ENCODE data around the gene BUB1B. TPM values are rescaled to one million over a fixed set of nuclear protein-coding genes. Genes with fewer than 3 reads are reported as not detected.
A peak's percentile ranks its signal among the peaks of the same experiment; 100 is the strongest.

The BUB1B gene
- total RNA-seq, 1 donor from 2014 or later, result 0.79 TPM

- FAIRE-seq, result peak; percentile 83
- H3K27me3 ChIP-seq (ENCODE audit: control insufficient read depth, insufficient read depth, low read length), result no peaks in the 10 kb centered on the region
- H3K4me3 ChIP-seq (ENCODE audit: low read depth, low read length), result no peak overlapping the region
- H3K36me3 ChIP-seq (ENCODE audit: control insufficient read depth, insufficient read depth, low read length), result peaks cover 23% of the 10 kb centered on the region
- no peak for TF ChIP-seq CTCF (IDR thresholded peaks at IDR 0.05; ENCODE audit: insufficient read depth, low read length, severe bottlenecking)
- no peak for DNase-seq (ENCODE audit: low read depth)
Measured at GRCh38 chr15:40256638-40257235, 95.9 kb downstream of the BUB1B start.

GRCh38 chr15:40257656-40258450 lies 97.0 kb downstream of the BUB1B start:
- no peak for TF ChIP-seq CTCF (IDR thresholded peaks at IDR 0.05; ENCODE audit: insufficient read depth, low read length, severe bottlenecking)
- FAIRE-seq (no peak), DNase-seq (ENCODE audit: low read depth) (no peak)
- Histone ChIP-seq H3K36me3 (ENCODE audit: control insufficient read depth, insufficient read depth, low read length) (peaks cover 27% of the 10 kb centered on the region), H3K27me3 (ENCODE audit: control insufficient read depth, insufficient read depth, low read length) (no peaks in the 10 kb centered on the region), H3K4me3 (ENCODE audit: low read depth, low read length) (no peak overlapping the region)

- no peak for DNase-seq (ENCODE audit: low read depth)
- Histone ChIP-seq H3K27me3 (ENCODE audit: control insufficient read depth, insufficient read depth, low read length) (no peaks in the 10 kb centered on the region), H3K4me3 (ENCODE audit: low read depth, low read length) (no peak overlapping the region), H3K36me3 (ENCODE audit: control insufficient read depth, insufficient read depth, low read length) (peaks cover 23% of the 10 kb centered on the region)
- no peak for FAIRE-seq
- no peak for TF ChIP-seq CTCF (IDR thresholded peaks at IDR 0.05; ENCODE audit: insufficient read depth, low read length, severe bottlenecking)
Measured at GRCh38 chr15:40258544-40258943, 97.7 kb downstream of the BUB1B start.

GRCh38 chr15:40259021-40259420 lies 98.2 kb downstream of the BUB1B start:
- no peaks in the 10 kb centered on the region for H3K27me3 ChIP-seq (ENCODE audit: control insufficient read depth, insufficient read depth, low read length)
- peaks cover 24% of the 10 kb centered on the region for H3K36me3 ChIP-seq (ENCODE audit: control insufficient read depth, insufficient read depth, low read length)
- DNase-seq (ENCODE audit: low read depth), result no peak
- FAIRE-seq, result no peak
- no peak for TF ChIP-seq CTCF (IDR thresholded peaks at IDR 0.05; ENCODE audit: insufficient read depth, low read length, severe bottlenecking)
- no peak overlapping the region for H3K4me3 ChIP-seq (ENCODE audit: low read depth, low read length)

GRCh38 chr15:40263024-40263754 lies 102.3 kb downstream of the BUB1B start:
- FAIRE-seq, result no peak
- no peak for DNase-seq (ENCODE audit: low read depth)
- Histone ChIP-seq H3K27me3 (ENCODE audit: control insufficient read depth, insufficient read depth, low read length) (no peaks in the 10 kb centered on the region), H3K36me3 (ENCODE audit: control insufficient read depth, insufficient read depth, low read length) (peaks cover 34% of the 10 kb centered on the region), H3K4me3 (ENCODE audit: low read depth, low read length) (no peak overlapping the region)
- no peak for TF ChIP-seq CTCF (IDR thresholded peaks at IDR 0.05; ENCODE audit: insufficient read depth, low read length, severe bottlenecking)

Data from bronchial epithelial cell (primary cell).